Suprapubic skin (tissue), 4 donors: ENCODE results near the gene DSCAM. TPM values are rescaled to one million over a fixed set of nuclear protein-coding genes. Genes with fewer than 3 reads are reported as not detected.

Source experiments
- DNase-seq, 2 donors: peaks; one replicate each; pipeline ENCODE4 v3.0.0-alpha.2; 2019; ENCODE audit warnings: low spot score in 2 of 2
- H3K27ac ChIP-seq: fragments of 200-600 bp; sonication (generic); one replicate; pipeline ENCODE4 v1.5.1; 2019
- H3K27me3 ChIP-seq: fragments of 200-600 bp; sonication (generic); one replicate; pipeline ENCODE4 v1.5.1; 2019
- H3K36me3 ChIP-seq: fragments of 200-600 bp; sonication (generic); one replicate; pipeline ENCODE4 v1.5.1; 2019
- H3K4me1 ChIP-seq: fragments of 200-600 bp; sonication (generic); one replicate; pipeline ENCODE4 v1.5.1; 2019
- H3K4me3 ChIP-seq: fragments of 200-600 bp; sonication (generic); one replicate; pipeline ENCODE4 v1.5.1; 2019; ENCODE audit warnings: mild to moderate bottlenecking
- H3K9me3 ChIP-seq: fragments of 200-600 bp; sonication (generic); one replicate; pipeline ENCODE4 v1.5.1; 2019
- EP300 ChIP-seq: sonication (generic); formaldehyde crosslinking; IDR thresholded peaks from one replicate; pipeline ENCODE4 v1.6.1; 2017; ENCODE audit warnings: antibody characterized with exemption
- POLR2A ChIP-seq, 2 donors: fragments of 450-650 bp; IDR thresholded peaks; one replicate each; pipeline ENCODE4 v1.6.1; 2017; ENCODE audit warnings: antibody characterized with exemption in 2 of 2, mild to moderate bottlenecking in 2 of 2, moderate library complexity in 2 of 2
- POLR2AphosphoS5 ChIP-seq, 3 donors: sonication (generic); formaldehyde crosslinking; IDR thresholded peaks; one replicate each; pipeline ENCODE4 v1.6.1; 2017; ENCODE audit warnings: antibody characterized with exemption in 3 of 3
- WGBS: methylation state at CpG from one replicate; pipeline ENCODE4 v1.1.5; 2018; 5-methylcytosine and 5-hydroxymethylcytosine counted together
- total RNA-seq, 4 donors: library from RNA; depleted of rRNA; stranded (reverse); fragments of >200 nt; gene quantifications; one replicate each; pipeline ENCODE4 v1.1.0, GENCODE V29; 2016
- TF ChIP-seq, protein P1 (sequence below), 2 donors: fragments of 200-600 bp in 1 of 2; fragments of 450-650 bp in 1 of 2; sonication (generic) in 1 of 2; IDR thresholded peaks; one replicate each; pipeline ENCODE4 v1.5.1; 2016 to 2019; ENCODE audit warnings: antibody characterized with exemption in 2 of 2, mild to moderate bottlenecking in 1 of 2, moderate library complexity in 1 of 2

The DSCAM gene
- total RNA-seq, 4 donors from 2014 or later = 0.08 TPM; not detected in 3

GRCh38 chr21:40257342-40257741 lies 589.6 kb downstream of the DSCAM start:
- peaks cover 3% of the 10 kb centered on the region for H3K9me3 ChIP-seq
- H3K27me3 ChIP-seq = no peaks in the 10 kb centered on the region
- no peak overlapping the region for H3K27ac ChIP-seq
- no peak for TF ChIP-seq POLR2A (IDR thresholded peaks at IDR 0.05)
- TF ChIP-seq, protein P1, sequence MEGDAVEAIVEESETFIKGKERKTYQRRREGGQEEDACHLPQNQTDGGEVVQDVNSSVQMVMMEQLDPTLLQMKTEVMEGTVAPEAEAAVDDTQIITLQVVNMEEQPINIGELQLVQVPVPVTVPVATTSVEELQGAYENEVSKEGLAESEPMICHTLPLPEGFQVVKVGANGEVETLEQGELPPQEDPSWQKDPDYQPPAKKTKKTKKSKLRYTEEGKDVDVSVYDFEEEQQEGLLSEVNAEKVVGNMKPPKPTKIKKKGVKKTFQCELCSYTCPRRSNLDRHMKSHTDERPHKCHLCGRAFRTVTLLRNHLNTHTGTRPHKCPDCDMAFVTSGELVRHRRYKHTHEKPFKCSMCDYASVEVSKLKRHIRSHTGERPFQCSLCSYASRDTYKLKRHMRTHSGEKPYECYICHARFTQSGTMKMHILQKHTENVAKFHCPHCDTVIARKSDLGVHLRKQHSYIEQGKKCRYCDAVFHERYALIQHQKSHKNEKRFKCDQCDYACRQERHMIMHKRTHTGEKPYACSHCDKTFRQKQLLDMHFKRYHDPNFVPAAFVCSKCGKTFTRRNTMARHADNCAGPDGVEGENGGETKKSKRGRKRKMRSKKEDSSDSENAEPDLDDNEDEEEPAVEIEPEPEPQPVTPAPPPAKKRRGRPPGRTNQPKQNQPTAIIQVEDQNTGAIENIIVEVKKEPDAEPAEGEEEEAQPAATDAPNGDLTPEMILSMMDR (IDR thresholded peaks at IDR 0.05) = no peak
- no peak for TF ChIP-seq EP300
- no peak for TF ChIP-seq POLR2AphosphoS5 (IDR thresholded peaks at IDR 0.05)
- H3K4me1 ChIP-seq = no peaks in the 10 kb centered on the region
- no peak for DNase-seq
- H3K36me3 ChIP-seq = no peaks in the 10 kb centered on the region
- no peak overlapping the region for H3K4me3 ChIP-seq
- 76% methylated on average over 3 of the region's 3 CpGs for WGBS

- no peaks in the 10 kb centered on the region for H3K36me3 ChIP-seq
- WGBS = 62% methylated on average over 6 of the region's 6 CpGs
- no peak for DNase-seq
- no peaks in the 10 kb centered on the region for H3K9me3 ChIP-seq
- H3K27ac ChIP-seq = no peak overlapping the region
- no peak overlapping the region for H3K4me3 ChIP-seq
- no peaks in the 10 kb centered on the region for H3K4me1 ChIP-seq
- TF ChIP-seq EP300 = no peak
- TF ChIP-seq, protein P1 (IDR thresholded peaks at IDR 0.05) = no peak
- TF ChIP-seq POLR2AphosphoS5 (IDR thresholded peaks at IDR 0.05) = no peak
- no peak for TF ChIP-seq POLR2A (IDR thresholded peaks at IDR 0.05)
- H3K27me3 ChIP-seq = no peaks in the 10 kb centered on the region
These were observed 591.2 kb downstream of the DSCAM start for GRCh38 chr21:40255518-40256444.

GRCh38 chr21:40254540-40255465 lies 592.2 kb downstream of the DSCAM start:
- Histone ChIP-seq H3K9me3 (no peaks in the 10 kb centered on the region), H3K27me3 (no peaks in the 10 kb centered on the region), H3K4me3 (no peak overlapping the region), H3K4me1 (no peaks in the 10 kb centered on the region), H3K36me3 (no peaks in the 10 kb centered on the region), H3K27ac (no peak overlapping the region)
- TF ChIP-seq EP300 = no peak
- TF ChIP-seq, protein P1 (IDR thresholded peaks at IDR 0.05) = no peak
- no peak for TF ChIP-seq POLR2A (IDR thresholded peaks at IDR 0.05)
- TF ChIP-seq POLR2AphosphoS5 (IDR thresholded peaks at IDR 0.05) = no peak
- DNase-seq = no peak
- WGBS = 66% methylated on average over 13 of the region's 13 CpGs

DNA sequence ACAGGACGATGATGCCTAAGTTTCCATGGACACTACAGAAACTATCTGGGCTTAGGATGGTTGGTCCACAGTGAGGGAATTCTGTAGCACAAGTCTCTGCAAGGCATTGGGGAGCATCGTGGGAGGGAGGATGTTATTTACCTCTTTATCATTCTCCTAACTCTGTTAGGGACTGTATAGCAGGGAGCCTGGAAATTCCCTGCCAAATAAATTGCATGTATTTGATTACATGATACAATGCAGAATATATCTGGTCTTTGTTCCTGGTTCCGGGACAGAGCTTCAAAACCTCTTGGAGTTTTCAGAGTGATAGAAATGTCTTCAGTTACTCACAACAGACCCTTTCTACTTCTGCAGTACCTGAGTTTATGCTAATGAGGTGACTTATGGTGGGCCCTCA lies 593.8 kb downstream of the DSCAM start:
- no peak overlapping the region for H3K27ac ChIP-seq
- no peaks in the 10 kb centered on the region for H3K36me3 ChIP-seq
- WGBS = 49% methylated on average over 3 of the region's 3 CpGs
- no peaks in the 10 kb centered on the region for H3K27me3 ChIP-seq
- no peak for DNase-seq
- H3K4me3 ChIP-seq = no peak overlapping the region
- H3K9me3 ChIP-seq = peaks cover under 1% of the 10 kb centered on the region
- TF ChIP-seq POLR2AphosphoS5 (IDR thresholded peaks at IDR 0.05) (no peak), POLR2A (IDR thresholded peaks at IDR 0.05) (no peak), EP300 (no peak)
- TF ChIP-seq, protein P1 (IDR thresholded peaks at IDR 0.05) = no peak
- H3K4me1 ChIP-seq = no peaks in the 10 kb centered on the region
